HG03139 (cell line): ENCODE measurements around the gene RPS14.
A peak's percentile ranks its signal among the peaks of the same experiment; 100 is the strongest.

Experiments
- ATAC-seq: cut with Tn5 transposase; IDR thresholded peaks from one replicate; pipeline ENCODE4 v1.9.1; 2021; ENCODE audit not compliant: unreplicated experiment

RPS14 gene

DNA sequence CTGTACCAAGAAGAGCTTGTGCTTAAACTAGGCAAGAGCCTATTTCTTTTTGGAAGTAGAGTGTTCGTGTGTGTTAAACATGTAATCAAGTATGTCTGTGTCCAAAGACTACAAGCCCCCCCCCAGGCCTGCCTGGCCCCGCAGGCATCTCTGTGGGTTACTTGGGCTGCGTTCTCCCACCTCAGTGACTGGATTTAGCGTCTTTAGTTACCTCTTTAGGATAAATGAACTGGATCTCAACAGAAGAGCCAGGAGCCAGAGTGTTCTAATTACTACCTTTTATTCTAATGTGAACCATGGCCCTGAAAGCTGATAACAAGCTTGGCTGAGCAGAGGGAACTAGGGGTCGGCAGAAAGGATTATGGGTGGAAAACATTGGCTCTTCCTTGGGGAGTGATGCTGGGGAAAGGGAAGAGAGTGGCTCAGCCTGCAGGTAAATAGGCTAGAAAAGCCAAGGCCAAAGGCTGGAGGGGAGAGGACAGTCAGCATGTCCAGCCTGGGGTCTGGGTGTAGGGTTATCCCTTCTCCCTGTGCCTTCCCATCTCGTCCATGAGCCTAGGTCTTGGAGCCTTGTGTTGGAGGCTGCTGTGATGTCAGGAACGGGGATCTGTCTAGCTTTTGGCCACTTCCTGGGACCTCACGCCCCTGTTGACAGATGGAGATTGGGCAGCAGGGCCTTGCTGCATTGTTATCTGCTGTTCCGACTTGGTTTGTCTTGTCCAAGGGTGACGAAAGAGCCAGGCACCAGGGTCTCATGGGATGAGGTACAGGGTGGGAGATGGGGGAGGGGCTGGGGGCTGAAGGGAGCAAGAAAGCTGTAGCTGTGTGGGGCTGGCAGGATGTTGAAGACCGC is 47.9 kb downstream of the RPS14 start:
- ATAC-seq, result no peak

- no peak for ATAC-seq
These were observed 48.5 kb downstream of the RPS14 start for GRCh38 chr5:150401076-150401375.

GRCh38 chr5:150400316-150401075 is 49.0 kb downstream of the RPS14 start:
- no peak for ATAC-seq

GRCh38 chr5:150399524-150400211 is 49.9 kb downstream of the RPS14 start:
- no peak for ATAC-seq

GRCh38 chr5:150398722-150399523 is 50.6 kb downstream of the RPS14 start:
- peak; percentile 47 for ATAC-seq

- ATAC-seq, result peak; percentile 2
These were observed 51.5 kb downstream of the RPS14 start for GRCh38 chr5:150397782-150398721.

- ATAC-seq, result no peak
These were observed 52.3 kb downstream of the RPS14 start for GRCh38 chr5:150397146-150397781.

GRCh38 chr5:150396267-150396666 is 53.3 kb downstream of the RPS14 start:
- ATAC-seq, result no peak

DNA sequence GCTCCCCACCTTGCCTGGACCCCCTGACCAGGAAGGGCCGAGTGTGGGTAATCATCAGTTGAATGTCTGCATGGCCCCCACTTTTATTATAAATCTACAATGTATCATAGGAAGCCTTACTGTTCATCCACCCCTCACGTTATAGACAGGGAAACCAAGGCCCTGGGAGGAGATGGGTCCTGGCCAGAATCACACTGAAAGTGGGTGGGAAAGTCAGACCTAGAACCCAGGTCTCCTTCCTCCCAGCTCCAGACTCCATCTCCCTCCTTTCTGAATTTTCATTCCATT is 53.9 kb downstream of the RPS14 start:
- no peak for ATAC-seq

DNA sequence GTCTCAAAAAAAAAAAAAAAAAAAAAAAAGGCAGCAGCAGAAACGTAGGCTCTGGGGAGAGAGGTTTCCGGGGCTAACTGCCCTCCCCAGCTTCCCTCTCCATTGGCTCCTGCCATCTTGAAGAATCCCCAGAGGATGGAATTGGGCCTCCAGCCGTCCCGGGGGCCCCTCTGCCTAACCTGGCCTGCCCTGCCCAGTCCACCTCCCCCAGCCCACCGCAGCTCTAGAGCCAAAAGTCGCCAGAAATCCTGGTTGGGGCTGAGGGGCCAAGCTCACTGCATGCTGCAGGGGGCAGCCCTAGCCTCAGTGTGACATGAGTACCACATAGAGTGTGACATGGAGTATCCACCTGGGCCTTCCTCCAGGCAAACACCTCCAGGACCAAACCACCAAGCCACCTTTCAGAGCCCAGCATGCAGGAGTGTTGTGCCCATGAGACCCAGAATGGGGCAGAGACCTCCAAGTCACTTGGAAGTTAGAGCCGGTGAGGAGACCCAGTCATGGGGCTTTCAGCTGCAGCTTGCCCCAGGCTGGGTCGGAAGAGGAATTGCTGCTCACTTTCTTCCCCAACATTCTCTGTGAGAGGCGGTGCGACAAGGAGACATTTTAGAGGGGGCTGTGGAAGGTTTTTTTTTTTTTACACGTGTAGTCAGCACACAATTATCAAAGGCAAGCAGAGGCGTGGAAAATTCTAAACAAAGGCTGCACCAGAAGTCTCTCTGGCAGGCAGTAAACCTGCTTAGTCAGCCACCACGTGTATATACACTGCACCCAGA is 54.4 kb downstream of the RPS14 start:
- ATAC-seq, result no peak

- ATAC-seq, result no peak
These were observed 55.4 kb downstream of the RPS14 start for GRCh38 chr5:150394131-150394530.

- no peak for ATAC-seq
These were observed 56.4 kb downstream of the RPS14 start for GRCh38 chr5:150393096-150393645.

DNA sequence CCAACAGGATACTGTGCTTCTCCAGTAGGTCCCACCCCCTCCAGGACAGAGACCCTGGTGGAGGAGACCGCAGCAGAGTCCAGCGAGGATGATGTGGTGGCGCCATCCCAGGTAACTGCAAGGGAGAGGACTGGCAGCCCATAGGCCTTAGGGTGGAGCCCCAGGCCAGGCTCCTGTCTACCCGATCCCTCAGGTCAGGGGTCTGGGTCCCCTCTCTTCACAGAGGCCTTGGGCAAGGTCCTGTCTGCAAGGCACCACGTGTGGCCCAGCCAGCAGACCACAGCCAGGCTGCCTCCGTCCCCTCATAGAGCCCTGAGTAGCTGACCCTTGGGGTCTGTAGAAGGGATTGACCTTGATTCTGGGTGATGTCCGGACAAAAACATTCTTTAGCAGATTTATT is 56.9 kb downstream of the RPS14 start:
- no peak for ATAC-seq
